Activated CD8-positive, alpha-beta memory T cell treated with anti-CD3 and anti-CD28 coated beads, Interleukin-2, amount 50 U/mL, for 4 hours (primary cell): ENCODE measurements around the gene TMBIM6.
"Not testable (repeated sequence)": the region's sequence is repeated elsewhere in the genome, so short reads cannot be mapped to it uniquely, and the experiment has no call there.

ENCODE experiments used
- DNase-seq: peaks from one replicate; pipeline ENCODE4 v3.0.0-alpha.2; 2020

The TMBIM6 gene

DNA sequence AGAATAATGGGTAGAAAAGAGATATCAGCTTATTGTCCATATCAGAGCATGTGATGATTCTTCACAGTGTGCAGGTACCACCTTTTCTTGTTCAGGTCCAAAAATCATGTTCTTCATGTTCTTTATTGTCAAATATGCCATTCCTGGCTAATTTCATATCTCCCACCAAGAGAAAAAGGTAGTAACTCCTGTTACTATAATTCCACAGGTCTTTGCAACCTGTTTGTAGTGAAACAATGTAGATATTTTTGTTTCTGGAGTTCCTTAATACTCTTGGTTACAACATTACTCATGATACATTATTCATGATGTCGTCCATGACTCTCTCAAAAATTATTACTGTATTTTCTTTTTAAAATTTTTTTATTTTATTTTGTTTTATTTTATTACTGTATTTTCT is 11.3 kb upstream of the TMBIM6 start:
- DNase-seq, result no peak

DNA sequence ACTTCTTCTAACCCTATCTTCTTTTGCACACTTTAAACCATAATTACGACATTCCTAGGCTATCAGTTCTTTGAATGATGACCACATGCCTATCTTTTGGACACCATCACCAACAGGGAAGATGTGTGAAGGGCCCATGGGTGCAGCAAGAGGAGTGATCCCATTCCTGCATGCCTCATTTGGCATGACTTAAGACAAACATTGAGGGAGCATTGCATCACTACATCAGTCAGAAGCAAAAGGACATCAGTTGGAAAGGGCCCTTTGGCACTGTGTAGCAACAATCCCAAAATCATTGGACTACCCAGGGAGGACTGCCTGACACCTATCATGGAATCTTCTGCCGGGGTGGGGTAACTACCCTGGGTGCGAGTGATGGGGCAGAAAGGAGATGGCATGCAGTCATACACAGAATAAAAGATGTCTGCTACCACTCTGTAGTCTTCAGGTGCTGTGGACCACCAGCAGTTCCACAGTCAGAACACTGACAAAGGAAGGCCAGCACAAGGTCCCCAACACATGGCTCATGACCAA is 10.7 kb upstream of the TMBIM6 start:
- no peak for DNase-seq

- DNase-seq, result no peak
Observed at GRCh38 chr12:49733219-49734017, 7.9 kb upstream of the TMBIM6 start.

DNA sequence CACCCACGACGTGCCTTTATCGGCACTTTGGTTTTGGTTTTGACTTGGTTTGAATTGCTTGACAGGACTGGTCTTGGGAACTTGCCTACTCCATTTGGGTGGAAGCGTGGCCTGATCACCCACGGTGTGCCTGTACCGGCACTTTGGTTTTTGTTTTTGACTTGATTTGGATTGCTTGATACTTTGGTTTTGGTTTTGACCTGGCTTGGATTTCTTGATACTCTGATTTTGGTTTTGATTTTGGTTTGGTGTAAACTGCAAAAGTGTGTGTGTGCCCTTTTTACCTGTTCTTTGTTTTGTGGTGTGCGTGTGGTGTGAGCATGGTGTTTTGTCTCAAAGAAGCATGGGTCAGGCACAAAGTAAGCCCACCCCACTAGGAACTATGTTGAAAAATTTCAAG is 6.5 kb upstream of the TMBIM6 start:
- DNase-seq, result not testable (repeated sequence)

DNA sequence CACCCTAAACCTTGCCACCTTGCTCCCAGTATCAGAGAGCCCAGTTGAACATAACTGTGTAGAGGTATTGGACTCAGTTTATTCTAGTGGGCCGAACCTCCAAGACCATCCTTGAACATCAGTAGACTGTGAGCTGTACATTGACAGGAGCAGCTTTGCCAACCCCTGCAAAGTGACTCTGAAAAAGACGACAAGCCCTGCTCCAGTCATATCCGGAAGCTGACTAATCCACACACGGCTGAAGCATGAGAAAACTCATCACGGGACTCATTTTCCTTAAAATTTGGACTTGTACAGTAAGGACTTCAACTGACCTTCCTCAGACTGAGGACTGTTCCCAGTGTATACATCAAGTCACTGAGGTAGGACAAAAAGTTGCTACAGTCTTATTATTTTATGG is 2.6 kb upstream of the TMBIM6 start:
- not testable (repeated sequence) for DNase-seq

DNA sequence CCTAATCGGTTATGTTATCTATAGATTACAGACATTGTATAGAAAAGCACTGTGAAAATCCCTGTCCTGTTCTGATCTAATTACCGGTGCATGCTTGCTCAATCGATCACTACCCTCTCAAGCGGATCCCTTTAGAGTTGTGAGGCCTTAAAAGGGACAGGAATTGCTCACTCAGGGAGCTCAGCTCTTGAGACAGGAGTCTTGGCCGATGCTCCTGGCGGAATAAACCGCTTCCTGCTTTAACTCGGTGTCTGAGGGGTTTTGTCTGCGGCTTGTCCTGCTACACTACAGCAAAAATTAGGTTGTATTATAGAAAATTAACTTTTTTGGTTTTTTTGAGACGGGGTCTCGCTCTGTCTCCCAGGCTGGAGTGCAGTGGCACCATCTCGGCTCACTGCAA is 1.1 kb upstream of the TMBIM6 start:
- DNase-seq, result not testable (repeated sequence)

GRCh38 chr12:49741882-49742620 is 694 bp downstream of the TMBIM6 start:
- peak; percentile 82 for DNase-seq

GRCh38 chr12:49744363-49744885 is 3.1 kb downstream of the TMBIM6 start:
- no peak for DNase-seq

DNA sequence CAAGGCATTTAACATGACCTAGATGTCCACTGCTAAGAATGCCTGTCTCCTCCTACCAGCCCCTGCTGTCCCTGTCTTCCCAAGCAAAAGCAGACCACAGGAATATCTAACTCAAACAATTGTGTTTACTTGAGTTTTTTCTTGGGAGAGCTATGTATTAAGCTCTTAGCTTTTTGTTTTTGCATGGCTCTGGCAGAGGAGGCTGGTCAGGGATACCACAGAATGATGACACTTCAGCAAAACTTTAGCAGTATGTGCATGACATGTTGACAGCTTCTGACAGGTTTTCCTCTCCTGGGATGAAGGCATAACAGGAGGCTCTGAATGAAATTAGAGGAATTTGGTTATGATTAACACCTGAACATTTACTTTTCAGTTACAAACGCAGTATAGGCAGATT is 6.9 kb downstream of the TMBIM6 start:
- no peak for DNase-seq

GRCh38 chr12:49748800-49749199 is 7.4 kb downstream of the TMBIM6 start:
- no peak for DNase-seq

DNA sequence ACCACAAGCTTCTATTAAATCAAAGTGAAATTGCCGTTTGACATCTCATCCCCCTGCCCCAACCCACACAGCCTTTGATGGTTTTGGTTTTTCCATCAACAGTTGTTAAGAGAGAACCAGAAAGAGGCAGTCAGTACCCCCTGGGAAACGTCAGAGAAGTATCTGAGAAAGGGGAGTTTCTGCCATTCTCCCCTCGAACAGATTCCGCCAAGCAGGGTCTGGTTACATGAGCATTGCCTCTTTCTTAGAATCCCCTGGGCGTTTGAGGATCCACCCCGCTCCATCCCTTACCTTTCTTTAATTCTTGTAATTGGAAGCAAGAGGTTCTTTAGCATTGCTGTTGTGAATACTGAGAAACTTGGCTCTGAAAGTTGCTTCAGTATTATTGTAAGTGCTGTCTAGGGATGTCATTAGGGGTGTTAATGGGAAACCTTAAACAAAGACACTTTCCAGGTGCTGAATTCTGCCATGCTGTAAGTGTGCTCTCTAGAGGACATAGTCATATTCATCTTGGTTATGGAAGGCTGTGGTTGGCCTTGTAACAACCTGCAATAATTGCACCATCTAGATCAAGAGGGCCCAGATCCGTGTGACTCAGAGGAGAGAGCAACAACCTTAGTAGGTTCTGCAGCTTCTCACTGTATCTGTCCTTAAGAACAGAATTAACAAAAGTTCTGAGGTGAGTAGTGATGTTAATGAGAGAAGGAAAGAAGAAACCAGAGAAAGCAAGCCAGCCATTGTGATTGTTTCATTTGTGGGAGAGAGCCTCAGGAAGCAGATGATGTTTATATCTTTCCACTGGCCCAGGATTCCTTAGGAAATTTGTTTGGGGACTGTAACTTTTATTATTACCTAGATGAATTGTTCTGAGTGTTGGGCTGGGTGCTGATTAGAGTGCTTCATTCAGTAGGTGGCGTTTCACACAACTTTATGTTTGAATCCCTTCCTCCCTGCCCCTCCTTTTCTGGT is 9.0 kb downstream of the TMBIM6 start:
- peak; percentile 43 for DNase-seq

DNA sequence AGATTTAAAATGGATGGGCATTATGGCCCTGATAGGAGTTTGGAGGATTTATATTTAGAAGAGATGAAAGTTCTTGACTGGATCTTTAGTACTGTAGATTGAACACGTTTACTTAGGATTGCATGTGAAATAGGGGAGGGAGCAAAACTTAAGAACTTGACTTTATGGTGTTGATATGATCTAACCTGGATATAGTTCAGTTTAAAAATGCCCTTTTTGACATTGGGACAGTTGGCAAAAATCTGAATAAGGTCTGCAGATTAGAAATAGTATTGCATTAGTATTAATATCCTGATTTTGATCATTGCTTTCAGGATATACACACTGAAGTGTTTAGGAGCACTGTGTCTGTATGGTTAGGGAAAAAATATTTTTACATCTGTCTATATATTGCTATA is 9.6 kb downstream of the TMBIM6 start:
- DNase-seq, result no peak

DNA sequence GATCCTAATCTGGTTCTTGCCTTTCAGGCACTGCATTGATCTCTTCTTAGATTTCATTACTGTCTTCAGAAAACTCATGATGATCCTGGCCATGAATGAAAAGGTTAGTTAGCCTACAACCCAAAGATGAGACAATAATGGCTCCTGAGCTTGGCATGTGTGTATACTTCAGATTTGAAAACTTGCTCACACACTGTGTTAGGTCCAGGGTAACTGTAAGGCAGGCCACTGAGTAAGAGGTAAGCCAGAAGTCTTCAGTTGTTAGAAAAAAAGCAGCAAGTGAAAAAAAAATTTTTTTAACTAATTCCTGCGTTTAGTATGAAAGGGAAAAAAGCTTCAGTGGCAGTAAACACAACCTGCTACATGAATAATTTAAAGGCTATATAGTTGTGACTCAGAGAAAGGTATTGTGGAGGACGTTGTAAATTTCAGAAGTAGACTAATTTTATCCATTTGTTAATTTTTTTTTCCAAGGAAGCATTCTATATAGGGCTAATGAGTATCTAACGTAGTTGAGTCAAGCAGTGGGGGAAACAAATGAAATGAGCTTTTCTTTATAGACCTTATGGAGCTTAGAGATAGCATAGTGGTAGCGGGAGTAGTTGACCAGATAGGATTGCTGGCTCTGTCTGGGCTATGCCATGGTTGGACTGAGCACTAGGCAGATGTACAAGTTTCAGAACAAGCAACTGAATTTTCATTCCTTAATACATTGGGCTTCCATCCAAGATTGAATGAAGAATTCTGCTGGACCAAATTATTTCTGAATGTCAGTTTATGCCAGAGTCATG is 20.5 kb downstream of the TMBIM6 start:
- DNase-seq, result no peak

- no peak for DNase-seq
Observed at GRCh38 chr12:49762468-49762847, 21.1 kb downstream of the TMBIM6 start.

DNA sequence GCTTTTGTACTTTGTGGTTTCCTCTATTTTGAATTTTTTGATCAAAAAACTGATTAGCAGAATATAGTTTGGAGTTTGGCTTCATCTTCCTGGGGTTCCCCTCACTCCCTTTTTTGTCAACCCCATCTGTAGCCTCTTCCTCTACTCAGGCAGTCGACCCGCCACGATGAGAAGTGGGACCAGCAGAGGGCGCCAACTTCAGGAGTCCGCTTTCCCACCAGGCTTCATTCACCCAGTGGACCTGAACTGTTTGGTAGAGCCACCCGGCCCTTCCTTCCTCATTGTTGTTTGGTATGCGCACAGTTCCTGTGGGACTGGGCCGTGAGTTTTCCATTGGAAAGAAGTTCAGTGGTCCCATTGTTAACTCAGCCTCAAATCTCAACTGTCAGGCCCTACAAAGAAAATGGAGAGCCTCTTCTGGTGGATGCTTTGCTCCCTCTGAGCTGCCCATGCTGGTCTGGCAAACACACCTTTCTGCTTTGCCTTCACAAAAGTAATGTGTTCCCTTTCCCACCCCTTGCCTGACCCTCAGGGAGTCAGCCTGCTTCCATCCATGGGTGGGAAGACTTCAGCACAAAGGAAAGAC is 21.7 kb downstream of the TMBIM6 start:
- peak; percentile 78 for DNase-seq

DNA sequence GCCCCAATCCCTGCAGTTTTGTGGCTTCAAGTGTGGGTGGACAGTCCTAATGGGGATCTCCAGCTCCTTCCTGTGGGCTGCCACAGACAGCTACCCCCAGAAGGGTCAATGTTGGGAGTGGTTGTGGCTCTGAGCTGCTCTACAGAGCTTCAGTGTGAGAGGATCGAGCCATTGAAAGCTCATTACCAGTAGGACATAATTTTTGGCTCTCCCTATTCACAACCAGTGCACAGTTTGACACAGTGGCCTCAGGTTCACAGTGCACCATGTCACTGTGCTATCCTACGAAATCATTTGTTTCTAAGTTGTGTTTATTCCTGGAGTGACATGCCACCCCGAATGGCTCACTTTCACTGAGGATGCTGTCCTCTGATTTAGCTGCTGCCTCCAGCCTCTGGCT is 22.8 kb downstream of the TMBIM6 start:
- no peak for DNase-seq

DNA sequence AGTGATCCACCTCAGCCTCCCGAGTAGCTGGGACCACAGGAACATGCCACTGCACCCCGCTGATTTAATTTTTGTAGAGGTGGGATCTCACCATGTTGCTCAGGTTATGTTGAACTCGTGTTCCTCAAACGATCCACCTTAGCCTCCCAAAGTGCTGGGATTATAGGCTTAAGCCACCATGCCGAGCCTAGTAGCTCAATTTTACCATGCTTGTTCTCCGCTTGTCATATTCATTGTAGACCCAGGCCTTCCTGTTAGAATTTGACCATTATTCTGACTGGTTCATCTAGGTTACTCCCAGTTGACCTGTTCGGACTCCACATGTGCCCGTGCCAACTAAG is 24.7 kb downstream of the TMBIM6 start:
- DNase-seq, result no peak

DNA sequence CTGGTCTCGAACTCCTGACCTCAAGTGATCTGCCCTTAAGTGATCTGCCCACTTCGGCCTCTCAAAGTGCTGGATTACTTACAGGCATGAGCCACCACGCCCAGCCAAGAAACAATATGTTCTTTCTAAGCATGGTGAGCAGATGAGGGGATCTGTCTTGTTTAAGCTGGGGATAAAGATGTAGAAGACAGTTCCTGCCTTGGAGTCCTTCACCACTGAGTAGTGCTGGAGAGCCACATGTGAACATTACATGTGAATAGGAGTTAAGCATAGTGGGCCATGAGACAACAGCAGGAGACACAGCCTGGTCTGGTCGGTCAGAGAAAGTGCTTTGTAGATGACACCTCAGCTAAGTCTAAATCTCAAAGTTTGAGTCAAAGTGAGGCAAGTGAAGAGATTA is 26.0 kb downstream of the TMBIM6 start:
- DNase-seq, result no peak

- not testable (repeated sequence) for DNase-seq
Observed at GRCh38 chr12:49773102-49773501, 31.7 kb downstream of the TMBIM6 start.

DNA sequence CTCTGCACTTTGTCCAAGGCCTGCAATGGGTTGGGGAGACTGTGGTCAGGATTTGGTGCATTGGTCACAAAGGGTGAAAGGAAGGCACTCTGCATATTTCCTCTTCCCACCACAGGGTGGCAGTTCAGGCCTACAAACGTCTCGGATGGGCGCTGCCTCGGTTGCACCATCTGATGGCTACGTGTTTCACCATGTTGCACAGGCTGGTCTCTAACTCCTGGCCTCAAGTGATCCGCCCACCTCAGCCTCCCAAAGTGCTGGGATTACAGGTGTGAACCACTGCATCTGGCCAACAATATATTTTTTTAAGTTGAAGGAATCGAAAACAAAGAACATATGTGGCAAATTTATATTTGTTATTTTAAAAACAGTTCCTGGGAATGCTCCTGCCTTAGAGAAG is 35.1 kb downstream of the TMBIM6 start:
- DNase-seq, result peak; percentile 44

DNA sequence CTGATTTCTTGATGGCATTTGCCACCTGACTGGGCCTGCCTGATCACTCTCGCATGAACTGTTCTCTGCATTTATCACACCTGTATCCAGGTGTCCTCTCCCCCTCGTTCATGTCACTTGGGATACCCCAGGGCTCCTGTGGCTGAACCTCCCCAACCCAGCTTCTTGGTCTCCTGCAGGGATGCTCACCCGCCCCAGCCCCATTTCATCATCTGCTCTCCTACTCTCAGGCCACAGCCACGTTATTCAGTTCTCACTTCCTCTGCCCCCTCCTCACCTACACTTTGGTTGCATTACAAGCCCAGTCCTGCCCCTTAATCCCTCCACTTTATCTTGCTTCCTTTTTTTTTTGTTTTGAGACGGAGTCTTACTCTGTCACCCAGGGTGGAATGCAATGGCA is 35.5 kb downstream of the TMBIM6 start:
- DNase-seq, result no peak

DNA sequence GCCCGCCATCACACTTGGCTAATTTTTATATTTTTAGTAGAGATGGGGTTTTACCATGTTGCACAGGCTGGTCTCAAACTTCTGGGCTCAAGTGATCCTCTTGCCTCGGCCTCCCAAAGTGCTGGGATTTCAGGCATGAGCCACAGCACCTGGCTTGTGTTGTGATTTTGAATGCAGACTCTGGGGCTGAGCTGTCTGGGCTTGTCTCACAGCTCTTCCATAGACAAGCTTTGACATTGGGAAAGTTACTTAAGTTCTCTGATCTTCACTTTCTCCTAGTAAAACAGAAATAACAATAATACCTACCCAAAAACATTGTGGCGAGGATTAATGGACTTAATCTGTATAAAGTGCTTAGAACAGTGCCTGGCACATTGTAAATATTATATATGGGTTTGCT is 36.0 kb downstream of the TMBIM6 start:
- DNase-seq, result no peak
